GM18519 (cell line): ENCODE measurements around the gene NEURL1B.
"Not testable (repeated sequence)": the region's sequence is repeated elsewhere in the genome, so short reads cannot be mapped to it uniquely, and the experiment has no call there.

Experiments used
- ATAC-seq: cut with Tn5 transposase; IDR thresholded peaks from one replicate; pipeline ENCODE4 v1.9.1; 2021; ENCODE audit warnings: mild to moderate bottlenecking, moderate library complexity; ENCODE audit not compliant: unreplicated experiment, low FRiP score

NEURL1B gene

DNA sequence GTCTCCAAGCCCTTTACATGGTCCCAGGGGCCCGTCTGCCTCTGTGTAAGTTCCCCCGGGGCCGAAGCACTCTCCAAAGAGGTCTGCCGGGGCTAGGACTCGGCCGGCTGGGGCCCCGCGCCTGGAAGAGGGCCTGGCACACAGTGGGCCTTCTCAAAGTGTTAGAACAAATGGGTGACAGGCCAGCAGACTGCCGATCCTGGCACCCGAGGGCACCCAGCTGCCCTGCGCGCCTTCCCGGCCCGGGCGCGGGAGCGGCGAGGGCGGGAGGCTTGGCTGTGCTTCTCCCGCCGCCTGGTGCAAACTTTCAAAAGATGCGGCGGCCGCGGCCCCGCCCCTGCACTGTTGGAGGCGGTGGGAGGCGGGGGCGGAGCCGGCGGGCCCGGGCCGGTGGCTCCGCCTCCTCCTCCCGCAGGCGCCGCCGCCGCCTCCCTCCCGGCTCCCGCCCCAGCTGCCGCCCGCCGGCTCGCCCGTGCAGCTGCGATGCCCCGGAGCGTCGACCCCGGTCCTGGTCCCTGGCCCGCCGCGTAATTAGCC lies at the start of gene NEURL1B:
Gene NEURL1B, plus strand, starts transcription at position 442 of the 537 bp plus-strand sequence. CDS start 144 bp downstream, outside the sequence.
- ATAC-seq: no peak

DNA sequence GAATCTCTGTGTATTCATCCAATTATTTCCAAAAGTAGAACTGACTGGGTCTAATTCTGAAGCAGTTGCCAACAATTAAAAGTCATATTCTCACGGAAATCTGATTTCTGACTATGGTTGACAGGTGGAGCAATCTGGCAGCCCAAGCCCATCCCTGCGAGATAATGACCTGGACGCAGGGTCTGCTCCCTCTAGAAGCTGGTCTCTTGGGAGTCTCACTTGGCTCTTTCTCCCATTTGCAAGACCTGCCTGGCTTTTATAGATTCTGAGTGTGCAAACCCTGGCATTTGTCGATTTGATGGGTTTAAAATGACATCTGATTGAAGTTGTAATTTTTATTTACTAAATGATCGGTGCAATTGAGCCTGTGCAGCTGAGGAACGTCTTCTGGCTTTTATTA lies 49.4 kb upstream of the NEURL1B start:
- ATAC-seq: no peak

GRCh38 chr5:172592881-172593280 lies 48.2 kb upstream of the NEURL1B start:
- ATAC-seq: no peak

DNA sequence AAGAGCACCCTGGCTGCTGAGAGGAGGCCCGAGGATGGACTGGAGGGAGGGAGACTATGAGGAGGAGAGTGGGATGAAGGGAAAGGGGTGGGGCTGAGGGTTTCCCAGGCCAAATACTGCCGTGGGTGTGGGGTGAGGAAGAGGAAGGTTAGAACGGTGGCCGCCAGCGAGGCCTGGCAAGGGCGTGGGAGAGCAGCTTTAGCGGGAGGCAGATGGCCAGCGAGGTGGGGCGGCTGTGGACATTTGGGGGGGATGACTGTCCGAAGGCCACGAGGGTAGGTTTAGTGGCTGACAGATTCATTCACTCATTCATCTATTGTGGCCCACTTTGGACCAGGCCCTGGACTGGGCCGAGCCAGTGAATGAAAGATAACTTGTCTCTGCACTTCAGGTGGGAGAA lies 47.8 kb upstream of the NEURL1B start:
- ATAC-seq: no peak

DNA sequence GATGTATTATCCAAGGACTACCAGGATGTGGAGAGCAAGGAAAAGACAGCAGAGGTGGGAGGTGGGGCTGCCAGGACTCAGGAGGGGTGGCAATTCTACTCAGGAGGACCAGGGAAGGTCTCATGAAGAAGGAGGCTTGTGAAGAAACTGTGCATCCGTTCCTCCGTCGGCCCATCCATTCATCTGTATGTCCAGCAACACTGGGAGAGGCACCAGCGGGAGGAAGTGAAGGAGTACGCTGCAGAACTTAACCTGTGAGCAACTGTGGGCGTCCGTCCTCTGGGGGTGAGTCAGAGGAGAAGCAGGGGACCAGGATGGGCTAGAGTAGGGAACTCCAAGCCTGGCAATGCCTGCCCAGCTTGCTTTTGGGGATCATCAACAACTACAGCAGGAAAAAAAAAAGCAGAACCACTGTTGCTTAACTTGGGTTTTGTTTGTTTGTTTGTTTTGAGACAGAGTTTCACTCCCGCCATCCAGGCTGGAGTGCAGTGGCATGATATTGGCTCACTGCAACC lies 47.3 kb upstream of the NEURL1B start:
- no peak for ATAC-seq

GRCh38 chr5:172594431-172594830 lies 46.6 kb upstream of the NEURL1B start:
- ATAC-seq: no peak

GRCh38 chr5:172594867-172595466 lies 46.1 kb upstream of the NEURL1B start:
- no peak for ATAC-seq

DNA sequence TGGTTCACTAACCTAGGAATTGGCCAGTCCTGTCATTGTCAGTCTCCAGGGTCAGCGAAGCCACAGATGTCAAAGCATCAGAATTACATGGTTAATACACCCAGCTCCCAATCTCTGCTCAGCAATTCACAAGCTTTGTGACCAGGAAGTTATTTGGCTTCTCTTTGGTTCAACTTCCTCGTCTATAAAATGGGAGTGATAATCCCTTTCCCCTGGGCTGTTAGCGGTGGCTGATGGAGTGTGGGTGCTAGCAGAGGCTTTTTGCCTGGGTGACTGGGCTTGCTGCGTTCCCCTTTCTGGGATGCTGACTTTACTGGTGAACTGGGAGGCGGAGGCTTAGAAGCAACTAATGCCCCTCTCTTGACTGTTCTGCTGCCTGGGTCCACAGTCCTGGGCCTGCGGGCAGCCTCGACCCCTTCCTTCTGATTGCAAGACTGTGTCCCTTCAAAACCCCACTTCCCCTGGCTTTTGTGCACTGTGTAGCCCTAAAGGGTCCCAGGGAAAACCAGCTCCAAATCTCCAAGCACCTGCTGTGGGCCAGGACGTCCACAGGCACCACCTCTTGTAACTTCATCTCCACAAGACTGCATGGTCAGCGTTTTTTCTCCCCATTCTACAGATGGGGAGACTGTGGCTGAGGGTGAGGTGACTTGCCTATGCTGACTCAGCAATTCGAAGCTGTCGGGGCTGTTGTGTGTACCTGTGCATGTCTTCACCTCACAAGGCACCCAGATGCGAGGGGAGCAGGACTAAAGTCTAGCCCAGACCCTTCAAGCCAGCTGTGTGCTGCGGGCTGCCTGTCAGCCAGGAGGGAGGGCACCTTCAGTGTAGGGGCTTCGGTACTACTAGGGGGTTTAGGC lies 45.2 kb upstream of the NEURL1B start:
- no peak for ATAC-seq

GRCh38 chr5:172596638-172597231 lies 44.3 kb upstream of the NEURL1B start:
- ATAC-seq: no peak

- no peak for ATAC-seq
Observed at GRCh38 chr5:172597755-172598155, 43.3 kb upstream of the NEURL1B start.

GRCh38 chr5:172598251-172599203 lies 42.5 kb upstream of the NEURL1B start:
- ATAC-seq: no peak

DNA sequence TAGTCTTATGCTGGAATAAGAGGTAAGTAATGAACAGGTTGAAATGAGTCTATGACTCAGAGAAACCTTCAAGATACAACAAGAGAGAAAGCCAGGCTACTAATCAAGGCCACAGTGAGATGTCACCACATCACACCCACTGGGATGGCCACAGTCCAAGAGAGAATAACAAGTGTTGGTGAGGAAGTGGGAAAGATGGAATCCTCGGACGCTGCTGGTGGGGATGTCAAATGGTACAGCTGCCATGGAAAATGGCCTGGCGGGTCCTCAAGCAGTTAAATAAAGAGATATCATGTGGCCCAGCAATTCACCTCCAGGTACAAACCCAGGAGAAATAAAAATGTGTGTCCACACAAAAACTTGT lies 41.9 kb upstream of the NEURL1B start:
- ATAC-seq: no peak

- ATAC-seq: no peak
Observed at GRCh38 chr5:172600571-172600970, 40.5 kb upstream of the NEURL1B start.

DNA sequence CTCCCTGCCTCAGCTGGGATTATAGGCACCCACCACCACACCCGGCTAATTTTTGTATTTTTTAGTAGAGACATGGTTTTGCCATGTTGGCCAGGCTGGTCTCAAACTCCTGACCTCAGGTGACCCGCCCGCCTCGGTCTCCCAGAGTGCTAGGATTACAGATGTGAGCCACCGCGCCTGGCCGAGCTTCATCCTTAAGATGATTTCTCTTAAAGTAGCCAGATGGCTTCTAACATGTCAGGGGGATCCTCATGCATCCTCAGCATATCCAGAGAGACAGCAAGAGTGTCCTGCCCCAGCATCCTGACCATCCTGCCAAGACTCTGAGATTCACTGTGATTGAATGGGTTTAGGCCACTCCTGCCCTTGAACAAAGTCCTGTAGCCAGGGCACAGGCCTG lies 39.5 kb upstream of the NEURL1B start:
- ATAC-seq: not testable (repeated sequence)

DNA sequence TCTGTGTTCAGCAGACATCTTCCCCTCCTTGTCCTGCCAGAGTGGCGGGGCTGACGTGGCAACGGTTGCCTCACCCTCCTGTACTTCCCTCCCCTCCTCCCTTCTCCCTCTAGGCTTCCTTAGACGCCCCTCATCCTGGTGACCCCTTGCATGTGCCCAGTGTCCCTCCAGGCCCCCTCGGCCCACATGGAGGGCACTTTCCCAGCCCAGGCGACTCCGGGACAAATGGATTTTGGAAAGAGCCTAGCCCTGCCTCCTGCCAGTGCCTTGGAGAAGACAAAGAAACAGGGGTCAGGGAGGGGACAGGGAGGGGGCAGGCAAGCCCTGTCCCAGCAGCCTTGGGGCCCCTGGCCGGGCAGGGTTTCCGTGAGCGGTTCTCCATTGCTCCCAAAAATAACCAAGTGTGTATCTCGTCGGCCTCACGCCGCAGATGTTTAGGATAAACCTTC lies 38.3 kb upstream of the NEURL1B start:
- no peak for ATAC-seq

GRCh38 chr5:172603251-172603806 lies 37.7 kb upstream of the NEURL1B start:
- no peak for ATAC-seq

DNA sequence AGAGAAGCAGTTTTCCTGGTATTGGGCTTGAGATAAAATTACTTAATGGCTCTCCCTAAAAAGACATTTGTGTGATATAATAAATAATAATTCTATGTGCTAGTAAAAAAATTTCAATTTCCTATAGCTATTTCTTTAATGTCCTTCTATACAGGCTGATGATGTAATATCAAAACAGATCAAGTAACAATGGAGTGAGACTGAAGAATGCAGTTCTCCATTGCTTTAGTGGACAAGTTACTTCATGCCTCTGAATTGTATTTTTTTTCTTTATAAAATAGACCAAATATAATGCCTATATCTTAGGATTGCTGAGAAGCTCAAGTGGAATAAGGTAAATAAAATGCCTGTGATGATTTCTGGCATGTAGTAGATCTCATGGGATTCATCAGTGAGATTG lies 35.6 kb upstream of the NEURL1B start:
- ATAC-seq: no peak

DNA sequence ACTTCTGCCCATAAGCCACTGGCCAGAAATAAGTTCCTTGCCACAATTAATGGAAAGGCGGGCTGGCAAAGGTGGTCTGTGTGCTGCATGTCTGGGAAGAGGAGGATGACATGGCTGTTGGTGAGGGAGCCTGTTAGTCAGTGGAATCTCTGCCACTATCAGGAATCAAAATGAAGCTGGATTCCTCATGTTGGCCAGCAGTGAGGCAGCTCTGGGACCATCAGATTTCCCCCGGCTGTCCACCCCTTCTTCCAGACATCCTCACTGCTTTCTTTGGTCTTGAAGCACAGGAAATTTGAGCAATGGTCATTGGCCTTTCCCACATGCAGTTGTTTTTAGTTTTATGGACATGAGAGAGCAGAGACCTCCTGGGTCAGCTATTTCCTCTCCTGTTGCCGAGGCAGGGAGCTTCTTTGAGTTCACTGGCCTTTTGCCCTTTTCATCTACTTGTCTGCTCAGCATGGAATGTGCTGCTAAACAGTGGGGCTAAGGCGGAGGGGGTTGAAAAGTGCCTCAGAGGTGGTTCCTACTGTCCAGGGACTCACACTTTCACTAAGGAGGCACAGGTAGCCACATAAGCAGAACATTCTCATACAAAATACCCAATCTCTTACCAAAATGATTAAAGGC lies 34.8 kb upstream of the NEURL1B start:
- no peak for ATAC-seq

- ATAC-seq: no peak
Observed at GRCh38 chr5:172607213-172607793, 33.8 kb upstream of the NEURL1B start.
